Measurements from ENCODE around the gene IL17C.
"Not testable (repeated sequence)": the region's sequence is repeated elsewhere in the genome, so short reads cannot be mapped to it uniquely, and the experiment has no call there.

The IL17C gene, protein sequence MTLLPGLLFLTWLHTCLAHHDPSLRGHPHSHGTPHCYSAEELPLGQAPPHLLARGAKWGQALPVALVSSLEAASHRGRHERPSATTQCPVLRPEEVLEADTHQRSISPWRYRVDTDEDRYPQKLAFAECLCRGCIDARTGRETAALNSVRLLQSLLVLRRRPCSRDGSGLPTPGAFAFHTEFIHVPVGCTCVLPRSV

DNA sequence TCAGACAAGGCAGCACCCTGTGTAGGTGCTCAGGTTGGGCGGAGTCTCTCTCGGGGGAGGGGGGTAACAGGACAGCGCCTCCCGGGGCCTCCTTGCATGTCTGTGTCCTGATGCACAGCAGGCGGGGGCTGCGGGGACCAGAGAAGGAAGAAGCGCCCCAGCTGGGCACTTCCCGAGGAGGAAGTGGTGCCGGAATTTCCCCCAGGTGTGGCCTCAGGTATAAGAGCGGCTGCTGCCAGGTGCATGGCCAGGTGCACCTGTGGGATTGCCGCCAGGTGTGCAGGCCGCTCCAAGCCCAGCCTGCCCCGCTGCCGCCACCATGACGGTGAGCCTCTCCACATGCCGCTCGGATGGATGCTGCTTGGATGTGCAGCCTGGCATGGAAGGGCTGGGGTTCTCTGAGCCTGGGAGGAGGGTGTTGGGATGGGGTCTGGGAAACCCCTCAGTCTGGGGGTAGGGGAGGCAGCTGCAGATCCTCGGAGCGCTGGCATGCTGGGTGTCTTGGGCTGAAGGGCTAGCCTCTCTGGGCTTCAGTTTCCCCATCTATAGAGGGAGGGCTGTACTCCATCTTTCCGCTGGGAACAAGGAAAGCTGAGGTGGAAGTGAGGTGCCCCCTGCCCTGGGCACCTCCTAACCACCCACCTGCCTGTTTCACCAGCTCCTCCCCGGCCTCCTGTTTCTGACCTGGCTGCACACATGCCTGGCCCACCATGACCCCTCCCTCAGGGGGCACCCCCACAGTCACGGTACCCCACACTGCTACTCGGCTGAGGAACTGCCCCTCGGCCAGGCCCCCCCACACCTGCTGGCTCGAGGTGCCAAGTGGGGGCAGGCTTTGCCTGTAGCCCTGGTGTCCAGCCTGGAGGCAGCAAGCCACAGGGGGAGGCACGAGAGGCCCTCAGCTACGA lies at the start of gene IL17C:
Gene IL17C (plus strand): TSS at position 250 of the 908 bp plus-strand sequence. CDS start 70 bp downstream, at position 320.
- DNase-seq, result no peak

DNA sequence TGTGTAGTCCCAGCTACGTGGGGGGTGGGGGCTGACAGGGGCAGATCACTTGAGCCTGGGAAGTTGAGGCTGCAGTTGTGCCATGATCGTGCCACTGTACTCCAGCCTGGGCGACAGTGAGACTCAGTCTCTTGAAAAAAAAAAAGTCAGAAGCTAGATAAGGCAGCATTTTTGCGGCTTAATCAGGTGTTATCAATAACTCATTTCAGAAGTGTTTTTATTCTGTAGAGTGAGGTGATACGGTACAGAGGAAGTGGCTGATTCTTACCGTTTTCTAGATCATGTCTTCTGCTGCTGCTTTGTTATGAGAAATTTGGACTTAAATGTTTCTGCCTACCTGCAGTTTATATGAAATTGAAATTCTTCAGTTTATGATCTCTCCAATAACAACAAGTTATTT lies 49.6 kb upstream of the IL17C start:
- no peak for DNase-seq

DNA sequence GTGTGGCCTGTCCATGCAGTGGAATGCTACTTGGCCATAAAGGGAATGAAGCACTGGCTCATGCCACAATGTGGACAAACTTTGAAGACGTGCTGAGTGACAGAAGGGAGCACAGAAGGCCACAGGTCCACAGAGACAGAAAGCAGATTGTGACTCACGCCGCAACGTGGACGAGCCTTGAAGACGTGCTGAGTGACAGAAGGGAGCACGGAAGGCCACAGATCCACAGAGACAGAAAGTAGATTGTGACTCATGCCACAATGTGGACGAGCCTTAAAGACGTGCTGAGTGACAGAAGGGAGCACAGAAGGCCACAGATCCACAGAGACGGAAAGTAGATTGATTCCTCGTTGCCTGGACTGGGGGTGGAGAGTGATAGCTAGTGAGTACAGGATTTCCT lies 48.9 kb upstream of the IL17C start:
- DNase-seq, result no peak

DNA sequence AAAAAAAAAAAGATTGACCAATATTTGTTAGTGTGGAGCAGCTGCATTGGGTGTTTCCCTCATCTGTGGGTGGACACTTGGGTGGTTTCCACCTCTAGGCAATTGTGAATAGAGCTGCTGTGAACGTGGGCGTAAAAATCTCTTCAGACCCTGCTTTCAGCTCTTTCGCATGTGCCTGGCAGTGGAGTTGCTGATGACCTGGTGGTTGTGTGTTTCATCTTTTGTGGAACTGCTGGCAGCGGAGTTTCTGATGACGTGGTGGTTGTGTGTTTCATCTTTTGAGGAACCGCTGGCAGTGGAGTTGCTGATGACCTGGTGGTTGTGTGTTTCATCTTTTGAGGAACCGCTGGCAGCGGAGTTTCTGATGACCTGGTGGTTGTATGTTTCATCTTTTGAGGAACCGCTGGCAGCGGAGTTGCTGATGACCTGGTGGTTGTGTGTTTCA lies 46.8 kb upstream of the IL17C start:
- DNase-seq, result no peak

DNA sequence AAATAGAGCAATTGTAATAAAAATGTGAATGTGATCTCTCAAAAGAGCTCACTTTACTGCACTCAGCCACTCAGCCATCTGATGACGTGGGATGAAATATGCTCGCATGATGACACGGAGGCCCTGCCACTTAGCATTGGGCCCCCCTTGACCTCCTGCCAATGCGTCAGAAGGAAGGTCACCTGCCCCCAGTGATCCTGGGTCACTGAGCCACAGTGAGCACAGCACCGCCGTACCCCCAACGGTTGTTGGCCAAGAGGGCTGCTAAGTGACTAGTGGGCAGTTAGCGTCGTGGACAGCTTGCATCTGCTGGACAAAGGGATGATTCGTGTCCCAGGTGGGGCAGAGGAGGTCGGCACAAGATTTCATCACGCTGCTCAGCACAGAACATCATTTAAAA lies 45.3 kb upstream of the IL17C start:
- no peak for DNase-seq

DNA sequence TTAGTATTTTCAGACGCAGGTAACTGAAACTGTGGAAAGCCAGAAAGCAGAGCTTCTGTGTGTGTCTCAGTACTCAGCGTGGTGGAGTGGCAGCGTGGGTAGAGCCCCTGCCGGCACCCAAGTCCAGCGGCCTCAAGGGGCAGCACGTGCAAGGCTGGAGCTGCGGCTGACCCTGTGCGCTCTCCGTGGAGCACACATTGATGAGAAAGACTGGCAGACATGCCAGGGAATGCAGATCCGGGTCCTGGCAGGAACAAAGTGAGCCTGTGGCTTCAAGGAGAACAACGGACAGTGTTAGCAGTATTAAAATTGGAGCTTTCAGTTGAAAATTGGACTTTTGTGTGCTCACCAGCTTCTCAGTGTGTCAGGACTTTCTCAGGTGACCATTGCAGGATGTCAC lies 44.9 kb upstream of the IL17C start:
- no peak for DNase-seq

DNA sequence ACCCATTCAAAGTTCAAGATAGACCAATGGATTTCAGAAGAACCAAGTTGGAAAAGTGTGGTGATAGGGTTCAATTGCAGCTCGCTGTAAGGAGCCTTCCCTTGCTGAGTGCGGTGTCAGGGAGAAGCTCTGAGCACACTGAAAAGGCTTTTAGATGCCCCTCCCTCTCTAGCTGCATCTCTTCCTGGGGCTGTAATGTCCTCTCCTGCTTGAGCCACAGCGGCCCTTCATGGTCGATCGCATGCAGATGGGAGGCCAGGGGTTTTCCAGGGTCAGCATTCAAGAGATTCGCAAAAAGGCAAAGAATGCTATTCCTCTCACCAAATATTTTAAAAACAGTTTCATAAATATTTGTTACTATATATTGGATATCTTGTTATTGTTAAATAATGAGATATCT lies 44.5 kb upstream of the IL17C start:
- DNase-seq, result no peak

DNA sequence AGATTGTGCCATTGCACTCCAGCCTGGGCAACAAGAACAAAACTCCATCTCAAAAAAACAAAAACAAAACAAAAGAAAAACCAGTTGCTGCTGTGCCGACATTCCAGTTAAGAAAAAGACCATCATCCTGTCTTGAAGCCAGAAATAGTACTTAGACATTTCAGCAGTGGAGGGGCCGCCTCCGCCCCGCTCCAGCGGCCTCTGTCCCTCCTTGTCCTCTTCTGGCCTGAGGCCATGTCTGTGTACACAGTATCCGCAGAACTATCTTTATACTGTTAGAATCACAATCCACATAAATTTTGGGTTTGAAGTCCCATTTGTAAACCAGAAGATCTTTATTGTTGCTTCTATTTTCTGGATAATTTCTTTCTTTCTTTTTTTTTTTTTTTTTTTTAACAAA lies 43.3 kb upstream of the IL17C start:
- no peak for DNase-seq

DNA sequence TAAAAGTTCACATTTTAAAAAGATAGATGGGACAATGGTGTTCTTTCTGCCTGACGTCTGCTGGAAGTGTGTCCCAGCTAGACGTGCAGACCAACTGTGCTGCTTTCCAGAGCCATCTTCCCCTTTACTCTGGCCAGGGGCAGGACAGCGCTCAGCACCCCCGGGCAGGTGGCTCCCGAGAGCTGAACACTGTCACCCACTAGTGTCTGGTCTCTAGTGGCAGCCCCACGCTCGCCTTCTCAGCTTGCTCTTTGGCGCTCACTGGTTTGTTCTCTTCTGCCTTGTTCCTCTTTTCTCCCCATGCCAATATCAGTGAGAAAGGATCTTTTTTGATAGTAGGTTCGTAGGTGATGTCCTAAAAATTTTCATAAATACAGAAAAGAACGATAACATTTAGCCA lies 42.5 kb upstream of the IL17C start:
- DNase-seq, result no peak

DNA sequence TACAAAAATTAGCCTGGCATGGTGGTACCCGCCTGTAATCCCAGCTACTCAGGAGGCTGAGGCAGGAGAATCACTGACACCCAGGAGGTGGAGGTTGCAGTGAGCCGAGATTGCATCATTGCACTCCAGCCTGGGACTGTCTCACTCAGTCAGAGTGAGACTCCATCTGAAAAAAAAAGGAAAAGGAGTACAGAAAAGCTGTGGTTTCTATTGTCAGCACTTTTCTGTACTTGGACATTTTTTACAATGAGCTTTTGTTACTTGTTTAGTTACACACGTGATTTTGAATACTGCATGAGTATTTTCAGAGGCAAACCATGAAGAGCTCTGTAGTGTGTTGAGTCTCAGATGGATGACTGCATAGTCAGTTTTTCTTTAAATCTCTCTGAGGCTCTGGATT lies 41.9 kb upstream of the IL17C start:
- no peak for DNase-seq

DNA sequence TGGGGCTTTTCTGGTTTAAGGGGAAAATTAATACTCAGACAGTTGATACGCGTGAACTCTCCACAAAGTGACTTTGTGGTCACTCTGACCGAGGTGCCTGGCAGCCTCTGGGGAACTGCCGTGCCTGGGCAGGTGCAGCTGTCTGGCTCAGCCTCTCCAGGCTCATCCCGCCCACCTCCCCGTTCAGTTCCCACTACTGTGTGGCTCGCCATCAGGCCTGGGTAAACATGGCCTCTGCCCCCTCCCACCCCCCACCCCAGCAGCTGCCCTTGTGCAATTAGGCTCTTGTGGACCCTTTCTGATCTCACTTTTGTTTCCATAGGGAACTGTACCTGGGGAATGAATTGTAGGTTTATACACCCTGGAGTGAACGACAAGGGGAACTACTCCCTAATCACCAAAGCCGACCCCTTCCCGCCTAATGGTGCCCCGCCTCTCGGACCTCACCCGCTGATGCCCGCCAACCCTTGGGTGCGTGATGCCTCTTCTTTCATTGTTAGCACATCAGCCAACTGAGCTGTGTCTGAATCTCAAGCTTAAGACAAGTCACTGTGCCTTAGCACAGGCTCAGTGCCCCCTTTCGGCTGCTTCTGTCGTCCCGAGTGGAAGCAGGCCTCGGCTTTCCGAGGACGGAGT lies 40.4 kb upstream of the IL17C start:
- no peak for DNase-seq

DNA sequence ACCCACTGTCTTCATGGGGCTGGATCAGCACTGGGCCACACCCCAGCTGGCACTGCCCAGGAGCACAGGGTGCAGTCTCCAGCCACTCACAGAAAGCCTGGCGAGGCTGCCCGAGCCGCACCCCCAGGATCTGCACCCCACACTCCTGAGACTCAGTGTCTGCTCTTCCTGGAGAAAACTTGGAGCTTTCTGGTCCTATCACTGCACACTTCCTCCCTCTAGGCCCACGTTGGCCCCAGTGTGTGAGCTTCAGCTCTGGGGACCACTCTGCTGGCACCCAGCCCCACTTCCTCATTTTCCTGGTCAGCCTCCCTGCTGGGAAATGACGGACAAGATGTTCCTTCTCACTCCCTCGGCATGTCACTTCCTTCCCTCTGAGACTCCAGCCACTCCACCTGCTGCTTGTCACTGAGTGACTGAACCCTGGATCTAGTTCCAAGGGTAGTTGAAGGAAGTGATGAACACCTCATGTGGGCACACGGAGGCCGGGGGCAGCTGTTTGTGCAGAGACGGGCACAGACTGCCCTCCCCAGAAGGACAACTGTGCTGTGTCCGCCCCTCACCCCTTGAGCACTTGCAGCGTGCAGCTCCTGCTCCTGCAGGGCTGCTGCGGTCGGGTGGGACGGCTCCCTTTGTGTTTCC lies 39.2 kb upstream of the IL17C start:
- DNase-seq, result peak; percentile 96 to 98

DNA sequence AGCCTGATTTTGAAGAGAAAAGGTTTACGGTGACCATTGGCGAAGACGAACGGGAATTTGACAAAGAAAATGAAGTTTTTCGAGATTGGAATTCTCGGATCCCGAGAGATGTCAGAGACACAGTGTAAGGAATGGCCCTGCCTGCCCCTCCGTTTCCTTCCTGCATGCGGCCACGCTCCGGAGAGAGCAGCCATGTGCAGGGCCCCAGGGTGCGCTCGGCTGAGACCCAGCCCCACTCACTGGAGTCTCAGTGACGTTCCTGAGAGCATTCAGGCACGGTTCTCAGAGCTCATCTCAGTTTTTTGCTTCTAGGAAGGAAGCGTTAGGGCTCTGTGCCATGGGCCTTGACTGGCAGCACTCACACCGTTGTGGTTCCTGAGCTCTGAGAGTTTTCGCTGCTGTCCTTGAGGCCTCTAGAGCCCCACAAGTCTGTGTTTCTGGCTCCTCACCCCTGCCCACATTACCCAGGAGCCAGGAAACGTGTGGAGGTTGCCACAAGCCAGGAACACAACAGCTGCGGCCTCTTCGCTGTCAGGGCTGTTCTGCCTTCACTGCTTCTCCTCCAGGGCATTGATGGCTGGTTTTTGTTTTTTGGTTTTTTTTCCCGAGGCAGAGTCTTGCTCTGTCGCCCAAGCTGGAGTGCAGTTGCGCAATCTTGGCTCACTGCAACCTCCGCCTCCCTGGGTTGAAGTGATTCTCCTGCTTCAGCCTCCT lies 38.4 kb upstream of the IL17C start:
- DNase-seq, result peak; percentile 70 to 89

DNA sequence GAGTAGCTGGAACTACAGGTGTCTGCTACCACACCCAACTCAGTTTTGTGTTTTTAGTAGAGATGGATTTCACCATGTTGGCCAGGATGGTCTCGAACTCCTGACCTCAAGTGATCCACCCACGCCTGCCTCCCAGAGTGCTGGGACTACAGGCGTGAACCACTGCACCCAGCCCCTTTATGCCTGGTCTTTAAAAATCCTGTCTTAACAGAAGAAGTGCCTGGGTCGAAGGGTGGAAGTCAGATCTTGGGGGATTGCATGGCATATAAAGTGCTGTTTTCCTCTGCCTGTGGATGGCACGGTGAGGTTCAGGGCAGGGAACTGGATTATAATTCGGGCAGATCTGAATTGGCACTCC lies 37.9 kb upstream of the IL17C start:
- DNase-seq, result no peak

DNA sequence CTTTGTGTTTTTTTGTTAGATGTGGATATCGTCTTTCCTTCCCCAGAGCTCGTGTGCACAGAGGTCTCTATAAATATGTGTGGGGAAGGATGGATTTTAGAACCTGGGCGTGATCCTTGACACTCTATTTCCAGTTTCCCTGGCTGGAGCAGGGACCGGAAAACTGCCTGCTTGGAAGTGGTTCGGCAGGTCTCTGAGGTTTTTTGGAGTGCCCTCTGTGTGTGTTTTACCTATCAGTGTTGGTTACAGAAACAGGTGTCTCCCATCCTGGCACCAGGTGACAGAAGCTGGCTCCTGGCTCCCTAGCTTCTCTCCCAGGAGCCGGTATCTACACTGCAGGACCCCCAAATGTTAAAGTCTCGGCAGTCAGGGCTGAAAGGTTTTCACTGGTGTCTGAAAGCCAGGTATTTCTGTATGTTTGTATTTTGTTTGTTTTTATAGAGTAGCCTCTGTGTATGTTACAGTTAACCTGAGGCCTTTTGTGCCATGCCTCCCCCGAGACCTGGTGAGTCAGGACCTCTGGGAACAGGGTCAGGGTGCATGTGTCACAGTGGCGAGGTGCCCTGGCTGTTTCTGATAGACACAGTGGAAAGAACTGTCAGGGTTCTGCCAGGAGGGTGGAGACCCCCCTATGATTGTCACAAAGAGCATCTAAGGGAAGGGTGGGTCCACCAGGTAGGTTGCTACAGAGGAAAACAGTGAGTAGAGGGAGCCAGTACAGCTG lies 36.9 kb upstream of the IL17C start:
- no peak for DNase-seq

DNA sequence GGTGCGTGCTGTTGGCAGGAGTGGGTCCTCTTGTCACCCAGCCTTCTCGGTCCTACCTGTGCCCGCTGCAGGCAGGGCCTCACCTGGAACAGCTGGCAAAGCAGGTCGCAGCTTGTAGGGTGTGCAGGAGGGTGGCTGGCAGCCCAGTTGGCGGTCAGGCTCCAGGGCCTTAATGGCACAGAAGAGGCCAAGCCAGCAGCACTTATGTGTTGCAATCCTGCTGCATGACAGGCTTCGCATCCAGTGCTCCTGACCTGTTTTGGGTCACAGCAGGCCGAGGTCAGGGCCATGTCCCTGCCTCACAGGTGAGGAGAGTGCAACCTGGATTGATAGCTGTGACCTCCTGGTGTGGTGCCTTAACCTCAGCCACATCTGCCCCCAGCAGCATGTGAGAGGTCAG lies 36.3 kb upstream of the IL17C start:
- DNase-seq, result no peak

DNA sequence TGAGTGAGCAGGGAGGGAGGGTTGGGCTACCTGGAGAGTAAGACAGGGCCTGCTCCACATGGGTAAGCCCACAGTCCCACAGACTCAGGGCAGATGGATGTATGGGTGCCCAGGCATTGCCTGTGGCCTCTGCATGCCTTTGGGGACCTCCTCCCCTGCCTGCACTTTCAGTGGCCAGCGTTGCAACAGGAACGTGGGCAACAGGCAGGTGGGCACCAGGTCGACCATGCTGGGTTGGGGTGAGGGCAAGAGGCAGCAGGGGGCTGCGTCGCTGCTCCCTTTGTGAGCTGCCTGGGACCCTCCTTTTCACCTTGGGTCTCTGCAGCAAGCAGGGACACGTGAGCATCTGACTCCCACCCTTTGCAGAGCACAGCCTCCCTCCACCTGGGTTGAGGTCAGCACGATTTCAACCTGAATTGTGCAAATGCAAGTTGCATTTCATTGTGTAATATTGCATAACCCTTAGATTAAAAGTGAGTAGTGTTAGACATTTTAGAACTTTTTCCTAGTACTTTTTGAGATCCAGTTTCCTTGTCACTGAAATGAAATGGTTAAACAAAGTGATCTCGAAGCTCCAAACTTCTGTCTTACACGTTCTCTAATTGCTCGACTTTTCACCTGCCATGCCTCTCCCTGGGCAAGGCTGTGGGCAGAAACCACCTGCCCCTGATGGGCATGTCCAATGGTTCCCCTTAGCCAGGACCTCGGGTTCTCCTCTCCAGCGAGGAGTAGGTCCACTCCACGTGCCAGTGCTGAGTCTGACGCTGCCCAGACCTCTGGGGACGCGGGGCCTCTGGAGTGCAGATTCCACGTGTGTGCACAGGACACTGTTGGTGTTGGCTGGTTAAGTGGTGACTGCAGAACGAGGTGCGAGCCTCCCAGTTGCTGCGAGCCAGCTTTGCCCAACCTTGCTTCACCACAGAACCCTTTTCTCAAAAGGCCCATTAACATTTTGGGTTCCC lies 32.9 kb upstream of the IL17C start:
- DNase-seq, result no peak

DNA sequence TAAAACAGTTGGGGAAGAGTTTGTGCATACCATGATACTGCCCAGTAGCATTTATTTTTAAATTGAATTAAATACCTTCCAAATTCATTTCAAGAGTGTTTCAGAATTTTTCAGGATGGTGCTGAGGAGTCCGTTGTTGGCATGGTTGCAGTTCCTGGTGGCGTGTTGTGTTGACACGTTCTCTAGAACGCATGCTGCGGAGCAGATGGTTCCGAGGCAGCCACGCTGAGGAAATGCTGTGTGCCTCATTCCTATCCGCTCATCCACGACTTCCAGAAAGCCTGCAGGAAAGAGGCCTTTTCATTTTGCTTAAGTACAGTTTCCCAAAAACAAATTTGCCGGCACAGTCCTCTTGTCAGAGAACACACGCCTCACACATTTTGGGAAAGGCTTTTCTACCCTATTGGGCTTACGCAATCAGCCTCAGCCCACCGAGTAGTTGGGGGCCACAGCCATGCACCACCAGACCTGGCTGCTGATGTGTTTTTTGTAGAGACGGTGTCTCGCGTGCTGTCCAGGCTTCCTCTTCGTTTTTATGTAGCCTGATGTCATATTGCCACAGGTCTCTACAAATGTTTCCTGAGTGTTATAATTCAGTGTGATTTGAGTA lies 32.1 kb upstream of the IL17C start:
- no peak for DNase-seq

DNA sequence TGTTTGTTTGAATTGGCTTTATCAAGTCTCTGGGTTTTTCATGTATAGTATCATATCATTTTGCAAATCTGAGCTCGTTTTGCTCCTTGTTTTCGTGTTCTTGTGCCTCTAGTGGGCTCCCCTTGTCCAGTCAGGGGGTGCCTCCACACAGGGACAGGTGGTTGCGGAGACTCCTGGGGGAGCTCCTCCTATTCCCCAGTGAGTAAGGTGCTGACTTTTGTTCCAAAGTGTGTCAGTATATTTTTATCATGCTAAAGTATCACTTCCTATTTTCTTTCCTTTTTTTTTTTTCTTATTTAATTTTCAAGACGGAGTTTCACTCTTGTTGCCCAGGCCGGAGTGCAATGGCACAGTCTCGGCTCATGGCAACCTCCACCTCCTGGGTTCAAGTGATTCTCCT lies 30.3 kb upstream of the IL17C start:
- DNase-seq, result no peak

DNA sequence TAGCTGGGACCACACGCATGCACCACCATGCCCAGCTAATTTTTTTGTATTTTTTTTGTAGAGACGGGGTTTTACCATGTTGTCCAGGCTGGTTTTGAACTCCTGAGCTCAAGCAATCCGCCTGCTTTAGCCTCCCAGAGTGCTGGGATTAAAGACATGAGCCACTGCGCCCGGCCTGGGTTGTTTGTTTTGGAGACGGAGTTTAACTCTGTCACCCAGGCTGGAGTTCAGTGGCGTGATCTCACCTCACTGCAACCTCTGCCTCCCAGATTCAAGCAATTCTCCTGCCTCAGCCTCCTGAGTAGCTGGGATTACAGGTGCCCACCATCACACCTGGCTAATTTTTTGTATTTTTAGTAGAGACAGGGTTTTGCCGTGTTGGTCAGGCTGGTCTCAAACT lies 28.9 kb upstream of the IL17C start:
- DNase-seq, result not testable (repeated sequence)

DNA sequence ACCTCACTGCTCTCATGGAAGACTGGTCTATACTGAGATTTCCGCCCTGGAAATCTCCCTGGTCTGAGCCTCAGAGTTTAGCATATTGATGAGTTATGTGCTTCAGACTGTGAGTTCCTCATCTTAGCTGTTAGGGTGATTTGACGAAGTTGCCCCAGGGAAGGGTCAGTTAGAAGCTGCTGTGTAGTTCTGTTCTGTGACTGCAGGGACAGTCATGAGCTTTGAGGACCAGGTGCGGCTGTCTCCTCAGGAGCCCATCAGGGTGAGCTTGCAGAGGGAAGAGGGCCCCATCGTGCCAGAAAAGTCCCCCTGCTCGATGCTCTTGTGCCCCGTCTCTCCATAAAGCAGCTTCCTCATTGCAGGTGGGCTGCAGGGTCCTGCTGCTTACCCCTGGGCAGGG lies 28.3 kb upstream of the IL17C start:
- no peak for DNase-seq
